Keratinocyte (primary cell): ENCODE results near the gene PGLYRP1.

ENCODE experiments used
- CTCF ChIP-seq, 3 experiments: IDR thresholded peaks in 1 of 3; conservative IDR thresholded peaks in 1 of 3; optimal IDR thresholded peaks in 1 of 3; 2 replicates in 2 of 3; 3 replicates in 1 of 3; pipeline versions ENCODE3 to v1.5.1; 2011; ENCODE audit warnings: low read length in 3 of 3, mild to moderate bottlenecking in 3 of 3, moderate library complexity in 2 of 3, control low read depth in 1 of 3, inconsistent platforms in 1 of 3; ENCODE audit not compliant: insufficient read depth in 2 of 3; ENCODE audit errors: extremely low read depth in 1 of 3
- EZH2 ChIP-seq: IDR thresholded peaks from one replicate; pipeline ENCODE4 v1.6.1; 2012; ENCODE audit warnings: inconsistent platforms, mild to moderate bottlenecking, low read length, moderate library complexity

- TF ChIP-seq CTCF (optimal IDR thresholded peaks at IDR 0.05 in 1 of 3, IDR thresholded peaks at IDR 0.05 in 1 of 3, conservative IDR thresholded peaks at IDR 0.05 in 1 of 3; ENCODE audit: extremely low read depth in 1 of 3, insufficient read depth in 2 of 3, low read length in 3 of 3) (no peak), EZH2 (no peak)
These were observed 10.5 kb upstream of the PGLYRP1 start for GRCh38 chr19:46033401-46033800.
